Measurements from ENCODE around the gene FAM210A. TPM values are rescaled to one million over a fixed set of nuclear protein-coding genes. Genes with fewer than 3 reads are reported as not detected.

FAM210A gene
- total and polyA plus RNA-seq, 9 of the 15 experiments (the other 6 are each of a cell fraction or from before 2014, with no cell fraction given): 8.3 to 41.7 (median 19.1) TPM

DNA sequence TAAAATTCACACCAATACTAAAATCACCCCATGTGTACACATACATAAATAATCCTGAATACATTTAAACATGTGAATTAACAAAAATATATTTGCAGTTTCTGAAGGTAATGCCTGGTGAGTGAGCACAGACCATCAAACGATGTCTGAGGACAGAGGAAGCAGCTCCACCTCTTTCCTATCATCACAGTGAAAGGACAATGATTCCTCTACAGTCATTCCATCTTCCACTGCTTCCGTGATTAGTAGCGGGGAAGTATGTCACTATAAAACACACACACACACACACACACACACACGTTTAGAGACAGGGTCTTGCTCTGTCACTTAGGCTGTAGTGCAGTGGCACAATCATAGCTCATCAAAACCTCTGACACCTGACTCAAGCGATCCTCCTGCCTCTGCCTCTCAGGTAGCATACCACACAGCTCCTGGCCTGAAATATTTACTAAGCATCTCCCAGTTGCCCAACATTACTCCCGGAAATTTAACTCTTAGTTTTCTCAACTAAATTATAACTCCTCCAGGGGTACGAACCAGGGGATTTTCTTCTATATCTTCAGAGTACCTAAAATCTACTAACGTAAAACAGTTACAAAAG, 12.8 kb downstream of the FAM210A start (continued):
- TF ChIP-seq SIN3A (IDR thresholded peaks at IDR 0.05; ENCODE audit: borderline replicate concordance in 2 of 2, control insufficient read depth in 1 of 2, low read depth in 2 of 2, low read length in 2 of 2) (no peak), PHB (CRISPR knock-in tag; IDR thresholded peaks at IDR 0.05) (no peak), NFRKB (IDR thresholded peaks at IDR 0.05; ENCODE audit: low read depth) (no peak), HDAC1 (IDR thresholded peaks at IDR 0.05) (no peak), TBP (optimal IDR thresholded peaks at IDR 0.05; ENCODE audit: low read depth, low read length) (no peak)

GRCh38 chr18:13712400-13713131, 13.8 kb downstream of the FAM210A start:
- H2AFZ ChIP-seq (ENCODE audit: low read depth, low read length): no peak overlapping the region
- DNase-seq (ENCODE audit: extremely low read depth in 1 of 4, low spot score in 3 of 4) (peak in 1 of 4 experiments; percentile 30), ATAC-seq (peak; percentile 70), FAIRE-seq (no peak)
- WGBS (ENCODE audit: insufficient coverage, low coverage, missing lambda C conversion rate): 55% methylated on average over 8 of the region's 8 CpGs
- ChIA-PET CTCF (ENCODE audit: low intra/inter-chr PET ratio) (no interaction called here), POLR2A (interaction anchor here (0.8 to 2.6 kb wide), 5 partner anchors 9 to 16 kb away, joined by 3 to 12 read pairs (median 6); partner anchors contain the start of genes FAM210A and RNMT)
- BruUV-seq (replicated peaks): no TSS peak
- H3K27me3 ChIP-seq (ENCODE audit: control insufficient read depth in 2 of 2, insufficient read depth in 2 of 2, low read length in 2 of 2): no peaks in the 10 kb centered on the region
- no peaks in the 10 kb centered on the region for H3K9me1 ChIP-seq (ENCODE audit: control insufficient read depth, insufficient read depth, low read length)
- intact Hi-C loops (cut with micrococcal nuclease) (no loop called here), in situ Hi-C loops (cut with MboI) (no loop called here)
- H3K9me3 ChIP-seq (replicated peaks; ENCODE audit: control insufficient read depth, insufficient read depth, low read depth, low read length): no peaks in the 10 kb centered on the region; the same call in 1 of the 2 replicates
- H3K36me3 ChIP-seq (ENCODE audit: control insufficient read depth, insufficient read depth, low read length): no peaks in the 10 kb centered on the region; the same call in 2 of the 3 replicates
- H3K4me3 ChIP-seq: no peak overlapping the region
- no peak overlapping the region for H3K27ac ChIP-seq (ENCODE audit: extremely low read depth, low read depth, low read length)
- no peak overlapping the region for H3K9ac ChIP-seq (ENCODE audit: insufficient read depth in 1 of 2, low read depth in 2 of 2, low read length in 2 of 2)
- peaks cover 97% of the 10 kb centered on the region for H3K79me2 ChIP-seq (ENCODE audit: control insufficient read depth, insufficient read depth, low read length)
- H3K4me2 ChIP-seq (ENCODE audit: insufficient read depth, low read length): peak overlapping the region; percentile 28; the same call in 1 of the 2 replicates
- H3K4me1 ChIP-seq (replicated peaks in 1 of 2; ENCODE audit: control insufficient read depth in 2 of 2, insufficient read depth in 2 of 2, low read length in 2 of 2): no peaks in the 10 kb centered on the region; a peak in 2 of 5 replicates
- 0 out of 2 replicates have a peak, but pooled peaks cover 4% of the 10 kb centered on the region for H4K20me1 ChIP-seq (replicated peaks; ENCODE audit: control insufficient read depth, insufficient read depth, low read length)
- TF ChIP-seq HDGF (IDR thresholded peaks at IDR 0.05): no peak
- no peak for TF ChIP-seq ETV6 (IDR thresholded peaks at IDR 0.05; ENCODE audit: borderline replicate concordance in 1 of 2, low read depth in 2 of 2, low read length in 1 of 2)
- TF ChIP-seq ETV6 (CRISPR knock-in tag; IDR thresholded peaks at IDR 0.05; ENCODE audit: borderline replicate concordance): no peak
- TF ChIP-seq ZNF143 (CRISPR knock-in tag; IDR thresholded peaks at IDR 0.05): no peak
- TF ChIP-seq, protein P1, sequence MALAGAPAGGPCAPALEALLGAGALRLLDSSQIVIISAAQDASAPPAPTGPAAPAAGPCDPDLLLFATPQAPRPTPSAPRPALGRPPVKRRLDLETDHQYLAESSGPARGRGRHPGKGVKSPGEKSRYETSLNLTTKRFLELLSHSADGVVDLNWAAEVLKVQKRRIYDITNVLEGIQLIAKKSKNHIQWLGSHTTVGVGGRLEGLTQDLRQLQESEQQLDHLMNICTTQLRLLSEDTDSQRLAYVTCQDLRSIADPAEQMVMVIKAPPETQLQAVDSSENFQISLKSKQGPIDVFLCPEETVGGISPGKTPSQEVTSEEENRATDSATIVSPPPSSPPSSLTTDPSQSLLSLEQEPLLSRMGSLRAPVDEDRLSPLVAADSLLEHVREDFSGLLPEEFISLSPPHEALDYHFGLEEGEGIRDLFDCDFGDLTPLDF (CRISPR knock-in tag; IDR thresholded peaks at IDR 0.05): no peak
- TF ChIP-seq EP400 (IDR thresholded peaks at IDR 0.05): no peak
- no peak for TF ChIP-seq THAP7 (CRISPR knock-in tag; IDR thresholded peaks at IDR 0.05)
- no peak for TF ChIP-seq HNRNPL (IDR thresholded peaks at IDR 0.05; ENCODE audit: low read depth, low read length)
- TF ChIP-seq, protein P2, sequence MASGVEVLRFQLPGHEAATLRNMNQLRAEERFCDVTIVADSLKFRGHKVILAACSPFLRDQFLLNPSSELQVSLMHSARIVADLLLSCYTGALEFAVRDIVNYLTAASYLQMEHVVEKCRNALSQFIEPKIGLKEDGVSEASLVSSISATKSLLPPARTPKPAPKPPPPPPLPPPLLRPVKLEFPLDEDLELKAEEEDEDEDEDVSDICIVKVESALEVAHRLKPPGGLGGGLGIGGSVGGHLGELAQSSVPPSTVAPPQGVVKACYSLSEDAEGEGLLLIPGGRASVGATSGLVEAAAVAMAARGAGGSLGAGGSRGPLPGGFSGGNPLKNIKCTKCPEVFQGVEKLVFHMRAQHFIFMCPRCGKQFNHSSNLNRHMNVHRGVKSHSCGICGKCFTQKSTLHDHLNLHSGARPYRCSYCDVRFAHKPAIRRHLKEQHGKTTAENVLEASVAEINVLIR (CRISPR knock-in tag; IDR thresholded peaks at IDR 0.05): no peak
- no peak for TF ChIP-seq SMAD4 (CRISPR knock-in tag; conservative IDR thresholded peaks at IDR 0.05)
- TF ChIP-seq, protein P3, sequence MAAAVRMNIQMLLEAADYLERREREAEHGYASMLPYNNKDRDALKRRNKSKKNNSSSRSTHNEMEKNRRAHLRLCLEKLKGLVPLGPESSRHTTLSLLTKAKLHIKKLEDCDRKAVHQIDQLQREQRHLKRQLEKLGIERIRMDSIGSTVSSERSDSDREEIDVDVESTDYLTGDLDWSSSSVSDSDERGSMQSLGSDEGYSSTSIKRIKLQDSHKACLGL (CRISPR knock-in tag; IDR thresholded peaks at IDR 0.05; ENCODE audit: borderline replicate concordance, poor library complexity, severe bottlenecking): no peak
- TF ChIP-seq EZH2 (IDR thresholded peaks at IDR 0.05; ENCODE audit: borderline replicate concordance, low read depth, low read length): no peak

Measured in K562 (cell line).